Stimulated activated naive B cell treated with anti-CD40 and anti-IgM and Interleukin-4, amounts not matched to agents 10 μg/mL and 1 μg/mL and 100 μg/mL, for 72 hours (primary cell): ENCODE results near the gene SIL1.

Source experiments
- ATAC-seq, 2 donors: fragments of 150-1000 bp; cut with Tn5 transposase; replicated peaks; 2 replicates each; pipeline ENCODE4 v1.10.0; 2021; ENCODE audit warnings: moderate library complexity in 1 of 2
- DNase-seq: peaks from one replicate; pipeline ENCODE4 v3.0.0; 2021
- H3K27ac Mint-ChIP-seq: one replicate; pipeline ENCODE4 v1.8.0; 2022; ENCODE audit warnings: mild to moderate bottlenecking, mixed read lengths
- H3K27me3 Mint-ChIP-seq, 2 donors: one replicate each; pipeline ENCODE4 v1.8.0; 2022; ENCODE audit warnings: mixed read lengths in 2 of 2
- H3K36me3 Mint-ChIP-seq, 2 donors: one replicate each; pipeline ENCODE4 v1.8.0; 2022; ENCODE audit warnings: mixed read lengths in 2 of 2, mild to moderate bottlenecking in 1 of 2
- H3K4me1 Mint-ChIP-seq, 2 donors: one replicate each; pipeline ENCODE4 v1.8.0; 2022; ENCODE audit warnings: mixed read lengths in 2 of 2, mild to moderate bottlenecking in 1 of 2
- H3K4me3 Mint-ChIP-seq, 2 donors: one replicate each; pipeline ENCODE4 v1.8.0; 2022; ENCODE audit warnings: mild to moderate bottlenecking in 2 of 2, mixed read lengths in 2 of 2, moderate library complexity in 1 of 2
- H3K9me3 Mint-ChIP-seq, 2 donors: one replicate each; pipeline ENCODE4 v1.8.0; 2022; ENCODE audit warnings: mixed read lengths in 2 of 2, mild to moderate bottlenecking in 1 of 2

Gene SIL1

DNA sequence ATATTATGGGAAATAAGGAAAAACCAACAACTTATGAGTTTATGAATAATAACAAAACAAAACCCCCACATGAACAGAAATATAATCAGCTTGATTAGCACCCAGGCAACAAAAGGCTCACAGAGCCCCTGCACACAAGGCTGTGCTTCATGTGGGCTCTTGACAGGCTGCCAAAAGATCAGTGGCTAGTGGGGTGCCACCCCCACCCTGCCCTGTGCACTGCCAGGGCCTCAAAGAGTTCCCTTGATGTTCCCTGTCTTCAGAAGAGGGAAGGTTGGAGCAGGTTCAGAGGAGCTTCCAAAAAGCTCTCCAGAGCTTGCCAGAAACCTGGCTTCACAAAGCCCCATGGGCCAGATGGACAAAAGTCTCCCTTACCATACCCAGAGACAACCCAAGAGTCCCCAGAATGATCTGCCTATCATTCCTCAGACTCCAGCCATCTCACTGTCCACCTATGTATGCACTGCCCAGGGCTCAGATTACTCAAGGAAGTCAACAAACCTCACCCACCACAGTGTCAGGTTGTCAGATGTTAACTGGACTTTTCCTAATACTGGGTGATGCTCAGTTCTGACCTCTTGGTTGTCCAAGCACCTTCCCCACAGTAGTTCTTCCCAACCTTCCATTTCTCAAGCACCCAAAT, 87.5 kb downstream of the SIL1 start:
- Mint-ChIP-seq H3K4me3 (no peak overlapping the region), H3K27ac (no peak overlapping the region), H3K4me1 (peaks cover 6 to 8% of the 10 kb centered on the region in 2 donors), H3K36me3 (peaks cover 24 to 36% of the 10 kb centered on the region in 2 donors), H3K9me3 (peaks cover 4 to 5% of the 10 kb centered on the region in 2 donors), H3K27me3 (no peaks in the 10 kb centered on the region)
- no peak for DNase-seq
- no peak for ATAC-seq

DNA sequence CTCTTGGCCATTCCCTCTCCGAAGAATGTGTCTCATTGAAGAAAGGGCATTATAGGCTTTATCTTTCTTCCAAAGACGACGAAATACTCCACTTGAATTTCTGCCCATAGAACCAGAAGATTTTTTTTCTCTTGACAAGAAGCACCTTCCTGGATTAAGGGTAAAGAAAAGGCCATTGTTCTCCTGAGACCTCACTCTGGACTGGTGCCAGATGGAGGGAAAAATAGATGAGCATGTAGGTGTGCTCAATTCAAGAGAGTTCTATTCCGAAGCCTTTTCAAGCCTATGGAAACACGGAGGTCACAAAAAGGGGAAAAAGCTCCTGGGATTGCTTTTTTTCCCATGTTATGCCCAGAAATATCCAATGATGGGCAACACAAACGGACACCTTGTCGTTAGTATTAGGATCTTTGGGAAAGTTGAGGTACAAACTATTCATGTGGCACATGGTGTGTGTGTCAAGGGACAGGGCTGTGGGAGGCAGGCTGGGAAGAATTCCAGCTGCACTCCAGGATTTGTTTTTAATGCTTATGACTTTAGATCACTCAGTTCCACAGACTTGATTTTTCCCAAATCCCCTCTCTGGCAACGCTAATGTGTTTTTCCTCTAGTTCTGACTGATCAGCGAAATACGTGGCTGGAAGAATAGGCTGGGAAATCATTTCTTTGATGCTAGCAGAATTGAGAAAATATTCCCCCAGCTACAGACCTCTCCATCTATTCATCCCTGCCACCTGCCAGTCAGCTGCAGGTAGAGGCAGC, 89.9 kb downstream of the SIL1 start:
- Mint-ChIP-seq H3K9me3 (peaks cover under 1 to 1% of the 10 kb centered on the region in 2 donors), H3K4me1 (peaks cover 0 to 4% of the 10 kb centered on the region in 2 donors), H3K36me3 (peaks cover 22 to 30% of the 10 kb centered on the region in 2 donors), H3K27ac (no peak overlapping the region), H3K27me3 (no peaks in the 10 kb centered on the region), H3K4me3 (no peak overlapping the region)
- no peak for ATAC-seq
- DNase-seq, result no peak

DNA sequence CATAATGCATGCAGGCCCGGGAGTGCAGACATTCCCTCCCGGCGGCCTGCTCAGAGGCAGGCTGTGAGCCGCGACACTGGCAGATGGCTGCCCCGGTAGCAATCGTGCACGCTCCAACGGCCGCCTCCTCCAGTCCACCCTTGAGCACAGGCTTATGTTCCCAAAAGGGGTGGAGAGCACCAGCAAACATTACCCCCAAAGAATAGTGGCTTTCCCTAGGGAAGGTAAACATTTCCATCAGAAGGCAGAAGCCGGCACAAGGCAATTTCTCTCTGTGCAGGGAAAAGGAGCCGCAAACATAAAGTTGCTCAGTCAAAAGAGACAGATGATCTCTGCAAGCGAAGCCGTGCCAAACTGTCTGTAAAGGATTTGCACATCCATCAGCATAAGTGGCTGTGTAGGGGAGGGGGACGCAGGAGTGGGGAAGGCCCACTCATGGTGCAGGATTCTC, 92.5 kb downstream of the SIL1 start:
- Mint-ChIP-seq H3K4me1 (peaks cover 0 to 2% of the 10 kb centered on the region in 2 donors), H3K27me3 (no peaks in the 10 kb centered on the region)
- DNase-seq, result no peak

DNA sequence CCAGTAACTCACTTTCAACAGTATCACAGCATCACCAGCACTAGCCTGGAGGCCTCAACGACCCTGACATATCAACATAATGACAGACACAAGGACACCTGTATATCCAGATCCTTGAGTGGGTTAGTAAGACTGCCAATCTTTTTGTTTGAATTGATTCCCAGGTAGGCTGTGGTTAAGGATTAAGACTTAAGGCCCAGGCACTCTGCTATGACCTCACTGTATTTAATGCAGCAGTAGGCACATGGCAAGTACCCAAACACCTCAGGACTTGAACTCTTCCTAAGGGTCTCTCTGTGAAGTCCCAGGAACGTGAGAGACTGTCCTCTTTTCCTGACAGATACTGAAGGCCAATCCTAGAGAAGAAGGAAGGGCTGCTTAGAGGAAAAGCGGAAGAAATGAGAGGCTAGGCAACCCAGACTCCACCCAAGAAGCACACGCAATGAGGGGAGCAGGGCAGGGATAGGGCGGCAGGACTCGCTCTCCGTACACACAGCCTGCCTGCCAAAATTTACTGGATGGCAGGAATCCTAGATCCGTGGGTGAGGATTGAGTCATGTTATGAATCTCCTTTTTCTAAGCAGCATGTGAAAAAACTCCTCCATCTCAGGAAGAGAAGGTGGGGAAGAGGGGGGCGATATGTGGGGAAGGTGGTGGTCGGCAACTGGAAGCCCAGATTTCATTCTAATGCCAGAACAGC, 93.4 kb downstream of the SIL1 start:
- H3K27ac Mint-ChIP-seq, result no peak overlapping the region
- peaks cover 0 to 4% of the 10 kb centered on the region in 2 donors for H3K4me1 Mint-ChIP-seq
- peaks cover 17% of the 10 kb centered on the region in 2 donors for H3K36me3 Mint-ChIP-seq
- H3K9me3 Mint-ChIP-seq, result no peaks in the 10 kb centered on the region
- no peak overlapping the region for H3K4me3 Mint-ChIP-seq
- H3K27me3 Mint-ChIP-seq, result no peaks in the 10 kb centered on the region
- no peak for DNase-seq
- ATAC-seq, result no peak

More for the DNA sequence above, 92.5 kb downstream of the SIL1 start:
- no peak for ATAC-seq
- Mint-ChIP-seq H3K27ac (no peak overlapping the region), H3K36me3 (peaks cover 11 to 15% of the 10 kb centered on the region in 2 donors), H3K4me3 (no peak overlapping the region), H3K9me3 (no peaks in the 10 kb centered on the region)

GRCh38 chr5:139103762-139104161, 94.4 kb downstream of the SIL1 start:
- Mint-ChIP-seq H3K4me1 (peaks cover 0 to 3% of the 10 kb centered on the region in 2 donors), H3K27ac (no peak overlapping the region), H3K36me3 (peaks cover 21 to 23% of the 10 kb centered on the region in 2 donors), H3K27me3 (no peaks in the 10 kb centered on the region), H3K4me3 (no peak overlapping the region), H3K9me3 (no peaks in the 10 kb centered on the region)
- no peak for ATAC-seq
- no peak for DNase-seq

GRCh38 chr5:139100825-139101224, 97.3 kb downstream of the SIL1 start:
- Mint-ChIP-seq H3K27me3 (no peaks in the 10 kb centered on the region), H3K27ac (no peak overlapping the region), H3K4me3 (no peak overlapping the region), H3K36me3 (peaks cover 23 to 25% of the 10 kb centered on the region in 2 donors), H3K9me3 (no peaks in the 10 kb centered on the region), H3K4me1 (peaks cover 7 to 16% of the 10 kb centered on the region in 2 donors)
- ATAC-seq (no peak), DNase-seq (no peak)

GRCh38 chr5:139094154-139095131, 103.7 kb downstream of the SIL1 start:
- DNase-seq, result peak; percentile 27
- Mint-ChIP-seq H3K4me1 (peaks cover 41 to 68% of the 10 kb centered on the region in 2 donors), H3K27ac (peak overlapping the region; percentile 94), H3K36me3 (peaks cover 27 to 28% of the 10 kb centered on the region in 2 donors), H3K9me3 (no peaks in the 10 kb centered on the region), H3K27me3 (no peaks in the 10 kb centered on the region), H3K4me3 (peak overlapping the region; percentile 44 to 47)
- peak; percentile 89 to 92 for ATAC-seq

- H3K36me3 Mint-ChIP-seq, result peaks cover 17 to 30% of the 10 kb centered on the region in 2 donors
- peaks cover 53 to 82% of the 10 kb centered on the region in 2 donors for H3K4me1 Mint-ChIP-seq
- H3K9me3 Mint-ChIP-seq, result no peaks in the 10 kb centered on the region
- H3K4me3 Mint-ChIP-seq, result no peak overlapping the region
- DNase-seq (no peak), ATAC-seq (no peak)
- peak overlapping the region; percentile 59 for H3K27ac Mint-ChIP-seq
- H3K27me3 Mint-ChIP-seq, result no peaks in the 10 kb centered on the region
These were observed 105.3 kb downstream of the SIL1 start for GRCh38 chr5:139092741-139093343.

DNA sequence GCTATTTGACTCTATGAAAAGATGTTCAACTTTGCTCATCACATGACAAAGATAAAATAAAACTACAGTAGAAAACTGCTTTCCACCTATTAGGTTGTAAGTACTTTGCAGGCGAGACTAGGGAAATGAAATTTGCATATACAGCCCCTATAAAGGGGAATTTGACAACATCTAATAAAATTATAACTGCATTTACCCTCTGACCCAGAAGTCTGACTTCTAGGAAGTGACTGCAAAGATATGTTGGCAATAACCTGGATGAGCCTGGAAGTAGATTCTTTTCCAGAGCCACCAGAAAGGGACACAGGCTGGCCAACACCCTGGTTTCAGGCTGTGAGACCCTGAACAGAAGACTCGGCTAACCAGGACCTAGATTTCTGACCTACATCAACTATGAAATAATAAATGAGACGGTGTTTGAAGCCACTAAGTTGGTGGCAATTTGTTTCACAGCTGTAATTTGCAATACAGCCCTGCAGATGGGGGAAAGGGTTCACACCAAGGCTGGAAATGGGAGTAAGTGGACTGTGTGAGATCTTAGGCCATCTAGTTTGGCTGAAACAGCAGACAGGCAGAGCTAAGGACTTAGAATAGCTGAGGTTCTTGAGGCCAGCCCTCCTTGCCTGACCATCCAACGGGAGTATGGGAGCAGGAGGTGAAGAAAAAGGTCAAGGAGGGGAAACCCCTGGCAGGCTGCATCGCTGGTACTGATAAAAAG, 106.6 kb downstream of the SIL1 start:
- peak overlapping the region in 1 of 2 donors; percentile 35 for H3K4me3 Mint-ChIP-seq
- peaks cover 20 to 34% of the 10 kb centered on the region in 2 donors for H3K36me3 Mint-ChIP-seq
- peak; percentile 15 to 26 for ATAC-seq

GRCh38 chr5:139090581-139090980, 107.6 kb downstream of the SIL1 start:
- Mint-ChIP-seq H3K27me3 (no peaks in the 10 kb centered on the region), H3K4me1 (peaks cover 53 to 72% of the 10 kb centered on the region in 2 donors), H3K36me3 (peaks cover 22 to 38% of the 10 kb centered on the region in 2 donors), H3K27ac (no peak overlapping the region), H3K9me3 (peaks cover under 1 to 1% of the 10 kb centered on the region in 2 donors), H3K4me3 (no peak overlapping the region)
- ATAC-seq, result no peak
- DNase-seq, result no peak

More for the DNA sequence above, 106.6 kb downstream of the SIL1 start:
- Mint-ChIP-seq H3K27me3 (no peaks in the 10 kb centered on the region), H3K27ac (peak overlapping the region; percentile 80), H3K9me3 (no peaks in the 10 kb centered on the region), H3K4me1 (peaks cover 57 to 80% of the 10 kb centered on the region in 2 donors)
- no peak for DNase-seq

DNA sequence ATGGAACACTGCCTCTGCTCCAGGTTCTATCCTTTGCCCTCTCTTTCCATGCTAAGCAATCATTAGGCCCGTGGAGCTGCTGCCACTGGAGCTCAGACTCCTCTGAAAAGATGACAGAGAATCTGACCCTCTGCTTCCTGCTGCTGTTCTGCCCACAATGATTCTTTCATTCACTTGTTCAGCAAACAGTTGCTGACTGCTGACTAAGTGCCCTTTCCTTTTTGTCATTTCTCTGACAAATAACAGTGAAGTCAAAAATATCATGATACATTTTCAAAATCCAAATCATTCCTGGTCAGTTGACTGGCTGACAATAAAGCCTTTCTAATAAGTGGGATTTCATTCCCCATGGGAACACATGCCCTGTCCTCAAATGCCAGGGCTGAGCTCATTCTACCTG, 110.1 kb downstream of the SIL1 start:
- ATAC-seq, result no peak

DNA sequence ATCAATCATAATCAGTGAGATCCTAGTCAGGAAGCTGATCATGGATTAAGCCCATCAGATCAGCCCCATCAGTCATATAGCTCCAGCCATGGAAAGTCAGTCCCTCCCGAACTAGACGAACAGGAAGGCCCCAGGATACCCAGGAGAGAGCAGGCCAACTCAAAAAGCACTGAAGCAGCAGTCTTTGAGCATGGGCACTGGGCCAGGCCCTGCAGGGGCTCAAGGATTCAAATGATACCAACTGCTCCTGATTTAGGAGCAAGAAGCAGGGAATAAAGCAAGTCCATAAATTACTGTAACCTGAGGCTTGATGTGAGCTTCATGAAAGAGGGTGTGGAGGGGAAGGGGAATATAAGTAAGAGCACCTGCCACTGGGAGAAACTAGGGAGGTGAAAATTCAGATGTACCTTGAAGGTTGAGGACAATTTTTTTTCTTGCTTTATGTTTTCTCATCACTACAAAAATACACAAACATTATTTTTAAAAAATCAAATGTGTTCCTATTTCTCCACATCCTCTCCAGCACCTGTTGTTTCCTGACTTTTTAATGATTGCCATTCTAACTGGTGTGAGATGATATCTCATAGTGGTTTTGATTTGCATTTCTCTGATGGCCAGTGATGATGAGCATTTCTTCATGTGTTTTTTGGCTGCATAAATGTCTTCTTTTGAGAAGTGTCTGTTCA, 115.2 kb downstream of the SIL1 start:
- DNase-seq (no peak), ATAC-seq (no peak)
- Mint-ChIP-seq H3K27ac (no peak overlapping the region), H3K27me3 (no peaks in the 10 kb centered on the region), H3K4me1 (peaks cover 13 to 34% of the 10 kb centered on the region in 2 donors), H3K4me3 (no peak overlapping the region), H3K9me3 (peaks cover 4 to 10% of the 10 kb centered on the region in 2 donors), H3K36me3 (peaks cover 13 to 18% of the 10 kb centered on the region in 2 donors)

More for the DNA sequence above, 110.1 kb downstream of the SIL1 start:
- no peak for DNase-seq
- Mint-ChIP-seq H3K27ac (no peak overlapping the region), H3K36me3 (peaks cover 21 to 36% of the 10 kb centered on the region in 2 donors), H3K27me3 (no peaks in the 10 kb centered on the region), H3K4me1 (peaks cover 37 to 49% of the 10 kb centered on the region in 2 donors), H3K9me3 (peaks cover 4 to 10% of the 10 kb centered on the region in 2 donors), H3K4me3 (no peak overlapping the region)
